Cerebellar cortex (tissue), 1 donor: Measurements from ENCODE around the gene SENP1.

ENCODE experiments used
- DNase-seq: peaks from one replicate; pipeline ENCODE4 v3.0.0-alpha.2; 2015; ENCODE audit warnings: low spot score

The SENP1 gene

GRCh38 chr12:48036818-48037217, 69.1 kb downstream of the SENP1 start:
- DNase-seq: no peak

- no peak for DNase-seq
These were observed 70.8 kb downstream of the SENP1 start for GRCh38 chr12:48034835-48035805.

- no peak for DNase-seq
These were observed 72.4 kb downstream of the SENP1 start for GRCh38 chr12:48033451-48033850.

GRCh38 chr12:48032597-48032996, 73.3 kb downstream of the SENP1 start:
- DNase-seq: no peak

GRCh38 chr12:48031135-48031960, 74.5 kb downstream of the SENP1 start:
- DNase-seq: no peak

GRCh38 chr12:48030173-48030650, 75.7 kb downstream of the SENP1 start:
- DNase-seq: no peak

- no peak for DNase-seq
These were observed 76.2 kb downstream of the SENP1 start for GRCh38 chr12:48029491-48030172.

GRCh38 chr12:48028541-48029431, 77.1 kb downstream of the SENP1 start:
- DNase-seq: no peak

GRCh38 chr12:48027183-48028002, 78.5 kb downstream of the SENP1 start:
- no peak for DNase-seq

- DNase-seq: no peak
These were observed 79.6 kb downstream of the SENP1 start for GRCh38 chr12:48026060-48026827.

GRCh38 chr12:48025281-48025680, 80.6 kb downstream of the SENP1 start:
- DNase-seq: no peak

- no peak for DNase-seq
These were observed 81.1 kb downstream of the SENP1 start for GRCh38 chr12:48024735-48025134.

GRCh38 chr12:48023386-48023785, 82.5 kb downstream of the SENP1 start:
- DNase-seq: no peak

- no peak for DNase-seq
These were observed 83.0 kb downstream of the SENP1 start for GRCh38 chr12:48022676-48023385.

GRCh38 chr12:48022180-48022521, 83.7 kb downstream of the SENP1 start:
- no peak for DNase-seq

- no peak for DNase-seq
These were observed 84.2 kb downstream of the SENP1 start for GRCh38 chr12:48021485-48022179.

GRCh38 chr12:48019639-48020265, 86.1 kb downstream of the SENP1 start:
- DNase-seq: no peak

- no peak for DNase-seq
These were observed 87.3 kb downstream of the SENP1 start for GRCh38 chr12:48018618-48018995.
